ENCODE measurements around the gene RPL36A.

DNA sequence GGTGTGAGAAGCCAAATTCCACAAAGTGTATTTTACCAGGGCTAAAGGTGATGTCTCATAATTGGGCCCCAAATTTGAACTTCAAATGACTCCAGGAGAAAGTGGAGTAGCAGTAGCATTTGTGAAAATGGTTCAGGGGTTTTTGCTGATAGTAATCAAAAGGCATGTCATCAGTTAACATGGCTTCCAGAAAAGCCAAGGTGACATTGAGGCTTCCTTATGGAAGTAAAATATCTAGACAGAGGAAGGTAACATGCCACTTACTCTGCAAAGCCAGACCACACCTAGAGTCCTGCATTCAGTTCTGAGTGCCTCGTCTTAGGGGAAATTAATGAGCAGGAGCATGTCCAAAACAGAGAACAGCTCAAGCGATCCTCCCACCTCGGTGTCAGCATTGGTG lies 2.2 kb upstream of the RPL36A start:
- TF ChIP-seq EZH2 (IDR thresholded peaks at IDR 0.05; ENCODE audit: insufficient read depth, low read length) (no peak), CTCF (IDR thresholded peaks at IDR 0.05; ENCODE audit: insufficient read depth, low read depth, low read length) (no peak)

Measured in astrocyte (in vitro differentiated cells and primary cell).